Measurements from ENCODE around the gene SSR1.

SSR1 gene

GRCh38 chr6:7218406-7218988 lies 94.5 kb downstream of the SSR1 start:
- DNase-seq (ENCODE audit: low read depth in 4 of 4, low spot score in 1 of 4), result no peak
